ENCODE data around the gene COL6A2. TPM values are rescaled to one million over a fixed set of nuclear protein-coding genes. Genes with fewer than 3 reads are reported as not detected.
A peak's percentile ranks its signal among the peaks of the same experiment; 100 is the strongest.

The COL6A2 gene
- total RNA-seq, 2 donors from 2014 or later, result 198 to 474 TPM

DNA sequence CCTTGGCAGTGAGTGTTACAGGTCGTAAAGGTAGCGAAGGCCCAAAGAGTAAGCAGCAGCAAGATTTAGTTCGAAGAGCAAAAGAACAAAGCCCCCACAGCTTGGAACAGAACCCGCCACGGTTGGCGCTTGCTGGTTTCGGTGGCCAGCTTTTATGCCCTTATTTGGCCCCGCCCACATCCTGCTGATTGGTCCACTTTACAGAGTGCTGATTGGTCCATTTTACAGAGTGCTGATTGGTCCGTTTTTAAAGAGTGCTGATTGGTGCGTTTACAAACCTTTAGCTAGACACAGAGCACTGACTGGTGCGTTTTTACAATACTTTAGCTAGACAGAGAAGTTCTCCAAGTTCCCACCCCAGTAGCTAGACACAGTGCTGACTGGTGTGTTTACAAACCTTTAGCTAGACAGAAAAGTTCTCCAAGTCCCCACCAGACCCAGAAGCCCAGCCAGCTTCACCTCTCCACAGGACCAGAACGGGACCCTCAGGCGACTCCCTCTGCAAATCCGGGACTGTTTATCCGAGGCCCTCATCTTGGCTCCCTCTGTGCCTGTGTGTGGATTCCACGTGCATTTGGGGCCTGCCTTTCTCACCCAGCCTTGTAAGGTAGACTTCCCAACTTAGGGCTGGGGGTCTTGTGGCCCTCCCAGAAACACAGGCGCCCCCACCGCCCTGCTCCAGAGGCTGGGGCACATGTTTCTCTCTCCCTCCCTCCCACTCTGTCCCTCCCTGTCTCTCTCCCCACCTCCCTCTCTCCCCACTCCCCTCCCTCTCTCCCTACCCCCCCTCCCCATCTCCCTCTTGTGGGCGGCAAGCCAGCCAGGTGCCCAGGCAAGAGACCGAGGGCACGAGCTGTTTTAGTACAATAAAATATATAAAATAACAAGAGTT lies 44.9 kb downstream of the COL6A2 start:
- no peak overlapping the region for H3K27ac ChIP-seq
- TF ChIP-seq, protein P1, sequence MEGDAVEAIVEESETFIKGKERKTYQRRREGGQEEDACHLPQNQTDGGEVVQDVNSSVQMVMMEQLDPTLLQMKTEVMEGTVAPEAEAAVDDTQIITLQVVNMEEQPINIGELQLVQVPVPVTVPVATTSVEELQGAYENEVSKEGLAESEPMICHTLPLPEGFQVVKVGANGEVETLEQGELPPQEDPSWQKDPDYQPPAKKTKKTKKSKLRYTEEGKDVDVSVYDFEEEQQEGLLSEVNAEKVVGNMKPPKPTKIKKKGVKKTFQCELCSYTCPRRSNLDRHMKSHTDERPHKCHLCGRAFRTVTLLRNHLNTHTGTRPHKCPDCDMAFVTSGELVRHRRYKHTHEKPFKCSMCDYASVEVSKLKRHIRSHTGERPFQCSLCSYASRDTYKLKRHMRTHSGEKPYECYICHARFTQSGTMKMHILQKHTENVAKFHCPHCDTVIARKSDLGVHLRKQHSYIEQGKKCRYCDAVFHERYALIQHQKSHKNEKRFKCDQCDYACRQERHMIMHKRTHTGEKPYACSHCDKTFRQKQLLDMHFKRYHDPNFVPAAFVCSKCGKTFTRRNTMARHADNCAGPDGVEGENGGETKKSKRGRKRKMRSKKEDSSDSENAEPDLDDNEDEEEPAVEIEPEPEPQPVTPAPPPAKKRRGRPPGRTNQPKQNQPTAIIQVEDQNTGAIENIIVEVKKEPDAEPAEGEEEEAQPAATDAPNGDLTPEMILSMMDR (IDR thresholded peaks at IDR 0.05), result no peak
- TF ChIP-seq POLR2AphosphoS5 (IDR thresholded peaks at IDR 0.05), result no peak
- TF ChIP-seq POLR2A (IDR thresholded peaks at IDR 0.05), result no peak
- H3K36me3 ChIP-seq, result no peaks in the 10 kb centered on the region
- intact Hi-C loops (cut with DNase I), result loop anchor here (5.0 to 10.0 kb wide), 3 partner anchors 39 to 142 kb away; partner anchors contain the start of genes LSS, MCM3AP, SPATC1L and YBEY
- DNase-seq (ENCODE audit: low spot score), result no peak
- H3K27me3 ChIP-seq (replicated peaks; ENCODE audit: insufficient read depth), result no peaks in the 10 kb centered on the region
- 74% methylated on average over 21 of the region's 21 CpGs for WGBS
- H3K9me3 ChIP-seq, result no peaks in the 10 kb centered on the region
- H3K4me1 ChIP-seq (replicated peaks), result no peaks in the 10 kb centered on the region
- no peak overlapping the region for H3K4me3 ChIP-seq

DNA sequence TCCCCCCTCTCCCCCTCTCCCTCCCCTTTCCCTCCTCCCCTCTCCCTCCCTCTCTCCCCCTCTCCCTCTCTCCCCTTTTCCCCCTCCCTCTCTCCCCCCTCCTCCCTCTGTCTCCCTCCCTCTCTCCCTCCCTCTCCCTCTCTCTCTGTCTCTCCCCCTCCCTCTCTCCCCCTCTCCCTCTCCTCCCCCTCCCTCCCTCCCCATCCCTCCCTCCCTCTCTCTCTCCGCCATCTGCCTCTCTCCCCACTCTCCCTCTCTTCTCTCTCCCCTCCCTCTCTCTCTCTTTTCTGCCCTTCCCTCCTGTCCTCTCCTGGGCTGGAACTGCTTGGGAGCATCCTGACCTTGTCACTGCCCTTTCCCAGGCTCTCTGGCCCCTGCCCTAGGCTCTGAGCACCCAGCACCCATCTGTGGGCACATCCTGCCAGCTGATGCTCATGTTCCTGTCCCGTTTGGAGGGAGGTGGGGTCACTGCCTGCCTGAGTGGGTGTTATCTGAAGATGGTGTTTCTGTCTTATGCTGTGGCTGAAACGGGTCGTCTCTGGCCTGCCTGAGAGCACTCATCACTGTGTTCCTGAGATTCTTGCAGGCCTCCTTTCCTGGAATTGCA lies 46.7 kb downstream of the COL6A2 start:
- H3K27ac ChIP-seq, result peak overlapping the region in 1 of 2 donors; percentile 69
- no peaks in the 10 kb centered on the region for H3K9me3 ChIP-seq
- intact Hi-C loops (cut with DNase I), result loop anchor here (5.0 to 10.0 kb wide), 3 partner anchors 38 to 140 kb away; partner anchors contain the start of genes LSS, MCM3AP, SPATC1L and YBEY
- no peaks in the 10 kb centered on the region for H3K27me3 ChIP-seq (replicated peaks; ENCODE audit: insufficient read depth)
- TF ChIP-seq, protein P1 (IDR thresholded peaks at IDR 0.05), result no peak
- TF ChIP-seq POLR2A (IDR thresholded peaks at IDR 0.05) (no peak), POLR2AphosphoS5 (IDR thresholded peaks at IDR 0.05) (no peak)
- H3K36me3 ChIP-seq, result no peaks in the 10 kb centered on the region
- 48% methylated on average over 4 of the region's 4 CpGs for WGBS
- H3K4me1 ChIP-seq (replicated peaks), result no peaks in the 10 kb centered on the region
- H3K4me3 ChIP-seq, result no peak overlapping the region
- no peak for DNase-seq (ENCODE audit: low spot score)

DNA sequence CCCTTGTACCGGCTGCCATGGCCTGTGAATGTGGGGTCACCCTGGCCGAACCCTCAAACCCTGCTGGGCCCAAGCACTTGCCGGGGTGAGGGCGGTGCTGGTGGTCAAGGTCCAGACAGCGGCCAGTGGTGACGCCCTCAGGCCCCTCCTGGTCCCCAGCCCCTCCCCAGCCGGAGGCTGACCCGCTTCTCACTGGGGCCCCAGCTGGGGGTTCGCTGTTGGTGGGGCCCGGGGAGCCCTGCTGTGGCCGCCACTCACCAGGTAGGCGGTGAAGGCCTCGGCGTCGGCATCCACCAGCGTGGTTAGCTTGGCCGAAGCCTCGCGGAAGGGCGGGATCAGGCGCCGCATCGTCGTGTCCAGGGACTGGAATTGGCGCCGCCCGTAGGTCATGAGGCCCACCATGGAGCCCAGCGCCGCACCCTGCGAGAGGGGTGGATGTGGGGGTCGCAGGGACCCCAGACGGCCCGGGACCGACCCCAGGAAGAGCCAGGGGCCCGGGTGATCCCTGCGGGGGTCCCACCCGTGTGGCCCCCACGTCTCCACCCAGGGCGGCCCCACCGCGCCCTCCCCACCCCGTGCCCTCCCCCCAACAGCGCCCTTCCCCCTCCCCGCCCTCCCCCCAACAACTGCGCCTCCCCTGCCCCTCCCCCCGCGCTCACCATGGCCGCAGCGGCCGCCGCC lies 47.4 kb downstream of the COL6A2 start:
- Histone ChIP-seq H3K4me1 (replicated peaks) (no peaks in the 10 kb centered on the region), H3K27me3 (replicated peaks; ENCODE audit: insufficient read depth) (no peaks in the 10 kb centered on the region), H3K27ac (no peak overlapping the region), H3K36me3 (no peaks in the 10 kb centered on the region), H3K9me3 (no peaks in the 10 kb centered on the region), H3K4me3 (no peak overlapping the region)
- no peak for DNase-seq (ENCODE audit: low spot score)
- TF ChIP-seq POLR2A (IDR thresholded peaks at IDR 0.05) (no peak), POLR2AphosphoS5 (IDR thresholded peaks at IDR 0.05) (no peak)
- intact Hi-C loops (cut with DNase I), result loop anchor here (10.0 kb wide), 1 partner anchor 140 kb away; the partner anchor contains the start of genes MCM3AP and YBEY
- WGBS, result 95% methylated on average over 40 of the region's 51 CpGs

DNA sequence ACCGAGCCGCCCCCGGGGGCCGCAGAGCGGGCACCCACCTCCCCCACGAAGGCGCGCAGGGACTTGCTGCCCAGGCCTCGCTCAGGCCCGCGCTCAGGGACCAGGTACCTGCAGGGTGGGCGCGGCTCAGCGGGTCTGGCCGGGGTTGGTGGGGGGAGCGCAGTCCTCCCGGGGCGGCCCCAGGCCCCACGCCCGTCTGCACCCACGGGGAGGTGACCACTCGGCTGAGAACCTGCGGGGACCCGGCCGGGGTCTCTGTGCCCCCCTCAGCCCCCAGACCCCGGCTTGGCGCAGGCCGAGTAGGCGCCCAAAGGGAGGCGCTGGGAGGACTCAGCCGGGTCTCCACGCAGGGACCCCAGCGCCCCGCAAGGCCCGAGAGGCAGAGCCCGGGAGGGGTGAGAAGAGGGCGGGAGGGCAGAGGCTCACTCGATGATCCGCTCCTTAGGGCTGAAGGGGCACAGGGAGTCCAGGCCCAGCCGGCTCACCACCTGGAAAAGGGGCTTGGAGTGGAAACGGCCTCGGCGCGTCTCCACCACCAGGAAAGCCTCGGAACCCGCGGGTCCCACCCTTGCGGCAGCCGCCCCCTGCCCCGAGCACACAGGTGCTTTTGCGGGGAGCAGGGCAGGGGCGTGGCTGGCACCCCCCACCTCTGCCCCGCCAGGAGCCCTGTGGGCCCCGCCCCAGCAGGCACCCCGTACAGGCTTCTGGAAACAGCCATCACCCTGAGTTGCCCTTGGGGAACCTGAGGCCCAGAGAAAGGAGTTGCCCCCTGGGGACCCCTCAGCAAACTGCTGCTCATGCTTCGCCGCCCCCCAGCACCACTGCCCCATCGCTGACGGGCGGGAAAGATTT lies 48.2 kb downstream of the COL6A2 start:
- Histone ChIP-seq H3K27me3 (replicated peaks; ENCODE audit: insufficient read depth) (no peaks in the 10 kb centered on the region), H3K4me1 (replicated peaks) (no peaks in the 10 kb centered on the region), H3K36me3 (no peaks in the 10 kb centered on the region), H3K9me3 (no peaks in the 10 kb centered on the region), H3K27ac (peak overlapping the region in 1 of 2 donors; percentile 50), H3K4me3 (no peak overlapping the region)
- no peak for DNase-seq (ENCODE audit: low spot score)
- TF ChIP-seq, protein P1 (IDR thresholded peaks at IDR 0.05), result no peak
- TF ChIP-seq POLR2AphosphoS5 (IDR thresholded peaks at IDR 0.05), result no peak
- TF ChIP-seq POLR2A (IDR thresholded peaks at IDR 0.05), result no peak
- intact Hi-C loops (cut with DNase I), result loop anchor here (10.0 kb wide), 1 partner anchor 139 kb away; the partner anchor contains the start of genes MCM3AP and YBEY
- 88% methylated on average over 55 of the region's 60 CpGs for WGBS

Measured in prostate gland (tissue), 2 donors.